Loucy (cell line): ENCODE results near the gene NPRL2.

Experiments
- CTCF ChIP-seq: fragments of 200-600 bp; sonication (generic); conservative IDR thresholded peaks from 2 replicates; pipeline ENCODE4 v1.5.1; 2014; ENCODE audit warnings: mild to moderate bottlenecking, antibody characterized with exemption, low read length
- EZH2phosphoT487 ChIP-seq: fragments of 200-600 bp; IDR thresholded peaks from 2 replicates; pipeline ENCODE4 v1.6.1; 2018; ENCODE audit warnings: antibody characterized with exemption, mild to moderate bottlenecking, moderate library complexity, borderline replicate concordance

GRCh38 chr3:50316657-50317242 lies 33.8 kb downstream of the NPRL2 start:
- TF ChIP-seq CTCF = no peak
- no peak for TF ChIP-seq EZH2phosphoT487
